GM12873 (cell line): ENCODE data around the gene CADPS2.

Experiments used
- CTCF ChIP-seq: IDR thresholded peaks from 2 replicates; pipeline ENCODE4 v1.5.1; 2012; ENCODE audit warnings: low read depth, mild to moderate bottlenecking, moderate library complexity, low read length, control low read depth; ENCODE audit not compliant: insufficient read depth; ENCODE audit errors: missing control alignments

Gene CADPS2

GRCh38 chr7:122736183-122736582 is 150.1 kb downstream of the CADPS2 start:
- TF ChIP-seq CTCF: no peak

GRCh38 chr7:122727759-122728158 is 158.5 kb downstream of the CADPS2 start:
- no peak for TF ChIP-seq CTCF

- no peak for TF ChIP-seq CTCF
Observed at GRCh38 chr7:122727354-122727753, 158.9 kb downstream of the CADPS2 start.

- TF ChIP-seq CTCF: no peak
Observed at GRCh38 chr7:122726881-122727280, 159.4 kb downstream of the CADPS2 start.

GRCh38 chr7:122724366-122724765 is 161.9 kb downstream of the CADPS2 start:
- no peak for TF ChIP-seq CTCF

- no peak for TF ChIP-seq CTCF
Observed at GRCh38 chr7:122719010-122719578, 167.2 kb downstream of the CADPS2 start.

GRCh38 chr7:122717356-122718089 is 168.7 kb downstream of the CADPS2 start:
- no peak for TF ChIP-seq CTCF
